ENCODE data around the gene DUSP7.
"Not testable (repeated sequence)": the region's sequence is repeated elsewhere in the genome, so short reads cannot be mapped to it uniquely, and the experiment has no call there.

Gene DUSP7

DNA sequence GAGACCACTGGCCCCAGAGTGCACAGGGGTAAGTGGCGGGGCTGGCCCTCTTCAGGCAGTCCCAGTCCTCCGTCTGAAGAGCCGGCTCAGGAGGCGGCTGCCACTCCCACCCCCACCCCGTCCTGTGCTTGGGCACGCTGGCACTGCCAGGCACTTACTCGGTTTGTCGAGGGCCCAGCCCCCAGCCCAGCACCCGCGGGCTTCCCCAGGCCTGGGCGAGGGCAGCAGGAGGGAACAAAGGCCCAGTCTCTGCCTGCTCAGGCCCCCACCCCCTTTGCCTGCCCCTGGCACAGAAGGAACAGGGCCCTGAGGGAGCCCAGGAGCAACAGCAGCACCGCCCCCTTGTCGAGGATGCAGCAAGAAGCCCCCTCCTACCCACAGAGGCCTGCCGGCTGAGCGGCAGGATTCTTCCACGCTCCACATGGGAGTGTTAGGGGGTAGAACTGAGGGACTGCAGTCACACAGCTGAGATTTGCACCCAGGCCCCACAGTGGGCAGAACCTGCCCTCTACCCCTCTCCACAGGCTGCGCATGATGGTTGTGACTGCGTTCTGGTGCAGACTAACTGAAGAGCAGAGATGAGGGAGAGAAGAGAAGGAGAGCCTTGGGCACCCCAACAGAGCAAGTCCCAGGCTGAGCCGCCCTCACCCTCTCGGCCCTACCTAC, 8.9 kb downstream of the DUSP7 start:
- Histone ChIP-seq H3K9me3 (no peaks in the 10 kb centered on the region), H3K4me3 (ENCODE audit: low read depth, low read length) (no peak overlapping the region), H3K36me3 (peaks cover 35% of the 10 kb centered on the region), H3K27me3 (no peaks in the 10 kb centered on the region), H3K4me1 (peaks cover 27% of the 10 kb centered on the region)
- no peak for TF ChIP-seq CTCF (IDR thresholded peaks at IDR 0.05; ENCODE audit: low read depth, low read length)
- no peak for DNase-seq

GRCh38 chr3:52046902-52047239, 9.5 kb downstream of the DUSP7 start:
- DNase-seq: no peak
- no peak for TF ChIP-seq CTCF (IDR thresholded peaks at IDR 0.05; ENCODE audit: low read depth, low read length)
- Histone ChIP-seq H3K4me3 (ENCODE audit: low read depth, low read length) (no peak overlapping the region), H3K27me3 (no peaks in the 10 kb centered on the region), H3K36me3 (peaks cover 29% of the 10 kb centered on the region), H3K4me1 (peaks cover 27% of the 10 kb centered on the region), H3K9me3 (no peaks in the 10 kb centered on the region)

GRCh38 chr3:52046186-52046901, 10.0 kb downstream of the DUSP7 start:
- Histone ChIP-seq H3K36me3 (peaks cover 24% of the 10 kb centered on the region), H3K27me3 (no peaks in the 10 kb centered on the region), H3K4me3 (ENCODE audit: low read depth, low read length) (no peak overlapping the region), H3K9me3 (no peaks in the 10 kb centered on the region), H3K4me1 (peaks cover 32% of the 10 kb centered on the region)
- DNase-seq: peak; percentile 54
- no peak for TF ChIP-seq CTCF (IDR thresholded peaks at IDR 0.05; ENCODE audit: low read depth, low read length)

DNA sequence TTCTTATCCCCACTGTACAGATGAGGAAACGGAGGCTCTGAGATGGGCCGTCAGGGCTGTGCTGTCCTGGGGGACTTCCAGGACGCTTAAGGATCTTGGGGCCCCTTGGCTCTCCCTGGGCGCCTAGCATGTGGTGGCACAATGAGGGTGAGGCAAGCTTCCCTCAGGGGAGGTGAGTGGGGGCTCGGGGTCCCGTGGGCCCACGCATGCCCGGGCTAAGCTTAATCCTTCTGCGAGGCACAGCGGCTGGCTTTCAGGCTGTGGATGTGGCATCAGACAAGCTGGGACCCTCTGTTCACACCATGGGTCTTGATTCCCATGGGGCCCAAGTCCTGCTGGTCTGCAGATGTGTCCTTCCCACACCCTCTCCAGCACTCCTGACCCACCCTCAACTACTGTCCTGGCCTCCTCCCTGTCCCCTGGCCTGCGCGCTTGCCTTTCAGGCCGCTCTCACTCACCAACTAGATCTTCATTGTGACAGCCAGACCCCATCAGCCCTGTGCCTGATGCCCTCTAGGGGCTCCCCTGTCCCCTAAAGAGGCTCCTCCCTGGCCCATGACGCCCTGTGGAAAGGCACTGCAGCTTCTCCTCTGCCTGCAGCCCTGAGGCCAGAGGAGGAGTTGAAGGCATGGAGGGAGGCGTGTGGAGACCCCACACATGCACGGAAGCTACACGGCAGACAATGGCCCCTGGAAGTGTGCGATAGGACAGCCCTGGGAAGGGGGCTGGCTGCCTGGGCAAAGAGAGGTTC, 11.3 kb downstream of the DUSP7 start:
- peaks cover 37% of the 10 kb centered on the region for H3K4me1 ChIP-seq
- no peak overlapping the region for H3K4me3 ChIP-seq (ENCODE audit: low read depth, low read length)
- H3K9me3 ChIP-seq: no peaks in the 10 kb centered on the region
- TF ChIP-seq CTCF (IDR thresholded peaks at IDR 0.05; ENCODE audit: low read depth, low read length): no peak
- no peaks in the 10 kb centered on the region for H3K27me3 ChIP-seq
- H3K36me3 ChIP-seq: peaks cover 11% of the 10 kb centered on the region
- no peak for DNase-seq

DNA sequence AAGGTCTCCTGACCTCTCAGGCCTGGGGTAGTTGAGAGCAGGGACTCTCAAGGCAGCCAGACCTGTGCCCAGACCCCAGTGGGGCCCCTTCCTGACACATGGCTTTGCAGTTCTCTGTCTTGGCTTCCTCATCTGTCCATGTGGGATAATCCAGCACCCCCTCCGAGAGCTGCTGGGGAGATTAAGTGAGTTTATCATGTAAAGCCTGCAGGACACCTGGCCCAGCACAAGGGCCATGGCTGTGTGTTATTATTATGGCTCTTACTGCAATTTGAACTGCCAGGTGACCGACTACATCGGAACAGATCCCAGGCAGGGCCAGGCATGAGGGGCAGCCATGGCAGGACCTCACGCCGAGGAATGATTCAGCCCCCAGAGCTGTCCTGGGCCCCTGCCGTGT, 12.6 kb downstream of the DUSP7 start:
- Histone ChIP-seq H3K4me1 (peaks cover 34% of the 10 kb centered on the region), H3K36me3 (no peaks in the 10 kb centered on the region), H3K9me3 (no peaks in the 10 kb centered on the region), H3K4me3 (ENCODE audit: low read depth, low read length) (no peak overlapping the region), H3K27me3 (no peaks in the 10 kb centered on the region)
- TF ChIP-seq CTCF (IDR thresholded peaks at IDR 0.05; ENCODE audit: low read depth, low read length): no peak
- no peak for DNase-seq

GRCh38 chr3:52043039-52043438, 13.3 kb downstream of the DUSP7 start:
- not testable (repeated sequence) for H3K36me3 ChIP-seq; H3K4me3 ChIP-seq (ENCODE audit: low read depth, low read length); H3K27me3 ChIP-seq; DNase-seq; H3K9me3 ChIP-seq
- peaks cover 31% of the 10 kb centered on the region for H3K4me1 ChIP-seq
